Activated CD4-positive, CD25-positive, alpha-beta regulatory T cell (primary cell): Measurements from ENCODE around the gene ZNF248.

Source experiments
- DNase-seq, 4 experiments: peaks; one replicate each; lab custom pipeline; 2025; lab: John Stamatoyannopoulos, UW

Gene ZNF248

GRCh38 chr10:37821237-37821636 lies 36.2 kb downstream of the ZNF248 start:
- DNase-seq: no peak

GRCh38 chr10:37819797-37820196 lies 37.6 kb downstream of the ZNF248 start:
- DNase-seq: no peak

GRCh38 chr10:37816290-37816689 lies 41.1 kb downstream of the ZNF248 start:
- DNase-seq: no peak

- no peak for DNase-seq
Measured at GRCh38 chr10:37813763-37814162, 43.6 kb downstream of the ZNF248 start.

- no peak for DNase-seq
Measured at GRCh38 chr10:37812290-37812689, 45.1 kb downstream of the ZNF248 start.

- DNase-seq: no peak
Measured at GRCh38 chr10:37803269-37803668, 54.1 kb downstream of the ZNF248 start.

GRCh38 chr10:37801557-37801956 lies 55.9 kb downstream of the ZNF248 start:
- no peak for DNase-seq

- DNase-seq: no peak
Measured at GRCh38 chr10:37794305-37794976, 63.0 kb downstream of the ZNF248 start.

GRCh38 chr10:37789590-37789989 lies 67.8 kb downstream of the ZNF248 start:
- DNase-seq: no peak

- DNase-seq: no peak
Measured at GRCh38 chr10:37784678-37785077, 72.7 kb downstream of the ZNF248 start.

GRCh38 chr10:37780536-37780935 lies 76.9 kb downstream of the ZNF248 start:
- no peak for DNase-seq

- DNase-seq: no peak
Measured at GRCh38 chr10:37777056-37777455, 80.4 kb downstream of the ZNF248 start.

- DNase-seq: no peak
Measured at GRCh38 chr10:37775612-37776011, 81.8 kb downstream of the ZNF248 start.

GRCh38 chr10:37774351-37774750 lies 83.1 kb downstream of the ZNF248 start:
- DNase-seq: no peak

- no peak for DNase-seq
Measured at GRCh38 chr10:37765216-37765615, 92.2 kb downstream of the ZNF248 start.

- DNase-seq: no peak
Measured at GRCh38 chr10:37763132-37763531, 94.3 kb downstream of the ZNF248 start.

- DNase-seq: no peak
Measured at GRCh38 chr10:37762287-37762686, 95.1 kb downstream of the ZNF248 start.

- no peak for DNase-seq
Measured at GRCh38 chr10:37760817-37761216, 96.6 kb downstream of the ZNF248 start.

GRCh38 chr10:37758074-37758473 lies 99.3 kb downstream of the ZNF248 start:
- no peak for DNase-seq

GRCh38 chr10:37754538-37755323 lies 102.7 kb downstream of the ZNF248 start:
- no peak for DNase-seq

- DNase-seq: no peak
Measured at GRCh38 chr10:37752334-37752875, 105.0 kb downstream of the ZNF248 start.

GRCh38 chr10:37748170-37748569 lies 109.2 kb downstream of the ZNF248 start:
- DNase-seq: no peak

- no peak for DNase-seq
Measured at GRCh38 chr10:37747081-37747480, 110.3 kb downstream of the ZNF248 start.
